HG03558 (cell line): ENCODE results near the gene YBX2.

Experiments used
- ATAC-seq: cut with Tn5 transposase; IDR thresholded peaks from one replicate; pipeline ENCODE4 v1.9.1; 2021; ENCODE audit warnings: moderate number of reproducible peaks; ENCODE audit not compliant: unreplicated experiment; ENCODE audit errors: extremely low read depth

Gene YBX2

GRCh38 chr17:7323731-7324437, 29.4 kb upstream of the YBX2 start:
- ATAC-seq = no peak

DNA sequence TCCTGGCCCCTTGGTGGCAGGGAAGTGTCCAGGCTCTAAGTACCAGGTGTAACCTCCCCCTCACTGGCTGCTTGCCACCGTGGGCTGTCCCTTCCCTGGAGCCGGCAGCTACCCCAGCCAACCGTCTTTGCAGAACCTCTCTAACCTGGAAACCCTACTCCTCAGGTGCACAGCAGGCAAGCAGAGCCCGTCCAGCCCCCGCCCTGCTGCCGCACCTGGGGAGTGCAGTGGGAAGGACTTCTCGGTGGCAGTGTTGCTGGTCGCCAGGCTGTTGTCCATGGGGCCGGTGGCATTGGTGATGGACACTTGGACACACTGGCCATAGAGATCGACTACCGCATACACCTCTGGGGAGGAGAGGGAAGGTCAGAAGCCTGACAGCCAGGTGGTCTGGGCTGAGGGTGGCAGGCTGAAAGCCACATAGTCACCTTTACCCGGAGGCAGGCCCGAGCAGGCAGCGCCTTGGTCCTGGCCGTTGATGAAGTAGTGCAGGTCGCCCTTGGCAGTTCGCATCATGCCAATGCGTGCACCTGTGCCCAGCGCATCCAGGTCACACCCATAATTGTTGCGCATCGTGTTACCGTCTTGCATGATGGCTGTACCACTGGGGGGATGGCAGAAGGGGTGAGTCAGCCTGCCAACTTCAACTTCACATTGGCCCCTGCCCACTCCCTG, 28.2 kb upstream of the YBX2 start:
- ATAC-seq = no peak

GRCh38 chr17:7321466-7321865, 27.0 kb upstream of the YBX2 start:
- no peak for ATAC-seq

GRCh38 chr17:7318121-7318860, 23.9 kb upstream of the YBX2 start:
- no peak for ATAC-seq

DNA sequence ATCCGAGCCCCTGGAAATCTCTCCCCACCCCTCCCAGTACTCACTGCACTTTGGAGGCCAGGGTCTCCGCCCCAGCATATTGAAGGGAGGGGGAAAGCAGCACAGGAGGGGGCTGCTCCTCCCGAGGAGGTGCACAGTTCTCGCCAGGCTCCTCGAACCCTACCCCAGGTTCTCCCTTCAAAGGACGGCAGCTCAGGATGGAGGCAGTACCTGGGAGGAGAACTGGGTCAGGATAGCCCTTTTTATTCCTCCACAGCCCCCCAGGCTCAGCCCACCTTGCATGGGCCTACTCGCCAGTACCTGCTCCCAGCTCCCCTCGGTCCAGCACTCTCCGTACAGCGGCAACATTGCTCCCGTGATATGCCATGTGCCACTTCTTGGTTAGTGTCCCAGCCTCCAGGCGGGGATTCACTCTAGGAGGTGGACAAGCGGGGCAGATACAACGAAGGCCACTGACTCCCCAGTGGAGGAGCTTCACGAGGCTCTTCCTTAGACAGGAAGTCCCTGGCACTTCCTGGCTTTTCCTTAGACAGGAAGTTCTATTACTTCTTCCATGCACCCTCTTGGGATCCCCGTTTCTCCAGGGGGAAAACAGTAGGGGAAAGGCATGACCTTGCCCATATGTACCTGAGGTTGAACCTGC, 22.8 kb upstream of the YBX2 start:
- no peak for ATAC-seq

DNA sequence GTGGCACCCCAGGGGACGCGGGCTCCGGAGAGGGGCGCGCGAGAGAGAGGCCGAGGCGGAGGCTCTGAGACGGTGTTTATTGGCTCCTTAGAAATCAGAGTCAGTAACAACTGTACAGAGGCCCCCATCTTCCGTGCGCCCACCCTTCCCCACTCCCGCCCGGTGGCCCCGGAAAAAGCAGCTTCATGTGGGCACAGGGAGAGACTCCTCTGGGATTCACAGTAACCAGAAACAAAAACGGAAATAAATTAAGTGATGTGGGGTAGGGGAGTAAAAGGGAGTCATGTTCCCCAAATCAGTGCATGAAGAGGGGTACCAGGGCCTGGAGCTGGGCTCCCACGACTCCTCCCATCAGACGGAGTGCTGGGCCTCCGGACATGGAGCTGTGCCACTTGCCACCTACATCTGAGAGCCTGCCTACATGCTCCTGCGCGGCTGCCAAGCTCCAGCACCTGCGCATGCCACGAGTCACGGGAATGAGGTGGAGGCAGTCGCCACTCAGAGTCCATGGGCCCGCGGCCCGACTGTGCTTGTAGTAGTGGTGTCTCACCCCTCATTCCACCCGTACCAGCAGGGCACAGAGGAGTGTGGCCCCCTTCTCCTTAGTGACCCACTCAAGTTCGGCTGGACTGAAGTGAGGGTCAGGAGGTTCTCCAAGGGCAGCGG, 21.3 kb upstream of the YBX2 start:
- ATAC-seq = no peak

GRCh38 chr17:7314719-7315569, 20.5 kb upstream of the YBX2 start, which contains the start of gene GPS2:
GPS2 (minus strand) TSS chr17:7315360; CDS start chr17:7315052, 308 bp downstream.
- no peak for ATAC-seq

GRCh38 chr17:7313890-7314718, 19.7 kb upstream of the YBX2 start:
- ATAC-seq = no peak

DNA sequence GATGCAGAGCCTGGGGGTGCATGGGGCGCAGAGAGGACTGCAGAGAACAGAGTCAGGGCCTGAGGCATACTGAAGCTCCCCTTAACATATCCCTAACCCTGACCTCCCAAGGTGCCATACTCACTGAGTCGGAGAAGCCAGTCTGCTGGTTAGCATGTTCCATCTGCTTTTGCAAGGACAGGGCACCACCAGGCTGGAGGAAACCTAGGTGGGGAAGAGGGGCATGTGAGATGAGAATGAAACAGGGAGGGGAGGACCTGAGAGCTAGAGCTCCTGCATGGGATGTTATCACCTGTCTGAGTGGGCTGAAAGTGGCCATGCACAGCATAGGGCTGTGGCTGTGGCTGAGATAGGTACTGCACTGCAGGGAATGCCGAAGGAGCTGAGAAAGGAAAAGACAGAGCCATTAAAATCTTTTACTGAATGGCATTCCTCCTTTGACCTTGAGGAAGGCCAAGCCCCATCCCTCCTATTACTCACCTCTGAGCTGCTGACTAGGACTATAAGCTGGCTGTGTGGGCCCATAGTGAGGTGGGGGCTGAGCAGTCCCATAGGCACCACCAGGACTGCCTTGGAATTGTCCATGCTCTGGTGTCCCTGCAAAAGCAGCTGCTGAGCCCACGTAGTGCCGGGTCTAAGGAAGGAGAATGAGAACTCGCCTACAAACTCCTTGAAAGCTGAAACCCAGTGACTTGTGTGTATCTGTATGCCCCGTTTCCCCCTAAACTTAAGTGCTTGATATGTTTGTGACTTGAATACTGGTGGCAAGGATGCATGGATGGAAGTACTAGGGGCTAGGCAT, 18.9 kb upstream of the YBX2 start:
- ATAC-seq = no peak

GRCh38 chr17:7312432-7313087, 18.1 kb upstream of the YBX2 start:
- no peak for ATAC-seq

- no peak for ATAC-seq
These were observed 16.8 kb upstream of the YBX2 start for GRCh38 chr17:7311110-7311705.

DNA sequence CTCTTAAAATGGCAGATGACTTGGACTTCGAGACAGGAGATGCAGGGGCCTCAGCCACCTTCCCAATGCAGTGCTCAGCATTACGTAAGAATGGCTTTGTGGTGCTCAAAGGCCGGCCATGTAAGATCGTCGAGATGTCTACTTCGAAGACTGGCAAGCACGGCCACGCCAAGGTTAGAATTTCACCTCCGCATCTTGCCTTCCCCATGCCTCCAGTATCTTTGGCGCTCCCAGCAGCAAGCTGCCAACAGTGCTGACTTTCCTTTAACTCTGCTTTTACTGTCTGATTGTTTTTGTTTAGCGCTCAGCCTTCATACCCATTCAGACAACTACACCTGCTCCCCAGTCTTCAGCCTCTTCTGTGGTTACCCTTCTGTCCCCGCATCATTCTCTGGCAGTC, 15.2 kb upstream of the YBX2 start:
- ATAC-seq = no peak

DNA sequence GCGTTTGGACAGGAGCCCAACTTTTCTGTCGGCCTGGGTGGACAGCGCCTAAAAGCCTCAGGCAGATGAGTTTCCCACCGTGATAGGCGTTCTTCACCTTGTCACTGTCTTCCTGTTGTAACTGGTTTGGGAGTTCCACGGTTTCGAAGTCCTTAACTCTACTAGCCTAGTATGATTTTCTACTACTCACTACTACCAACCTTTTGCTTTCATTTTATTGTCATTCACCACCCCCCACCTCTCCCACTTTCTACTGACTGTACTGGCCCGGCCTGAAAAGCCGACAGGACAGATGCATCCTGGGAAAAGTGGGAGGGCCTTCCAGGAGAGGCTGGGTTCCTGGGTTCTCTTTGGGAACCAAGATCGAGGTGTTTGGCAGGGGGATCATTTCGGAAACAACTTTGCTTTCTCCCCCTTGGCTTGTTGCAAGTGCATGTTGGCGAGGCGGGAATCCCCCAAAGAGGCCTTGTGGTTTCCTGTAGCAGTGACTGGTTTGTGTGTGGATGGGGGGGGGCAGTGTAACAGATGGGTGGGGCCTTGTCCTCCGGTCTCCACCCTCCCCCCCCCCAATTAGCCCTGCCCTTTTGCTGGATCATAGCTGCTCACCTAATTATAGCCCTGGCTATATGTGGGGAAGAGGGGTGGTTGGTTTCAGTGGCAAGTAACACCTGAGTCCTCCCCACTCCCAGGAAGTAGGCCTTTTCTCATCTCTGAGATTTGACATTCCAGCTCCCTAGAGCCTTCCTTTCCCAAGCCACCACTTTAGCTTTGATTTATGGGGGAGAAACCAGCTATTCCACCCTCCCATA, 14.4 kb upstream of the YBX2 start:
- no peak for ATAC-seq

DNA sequence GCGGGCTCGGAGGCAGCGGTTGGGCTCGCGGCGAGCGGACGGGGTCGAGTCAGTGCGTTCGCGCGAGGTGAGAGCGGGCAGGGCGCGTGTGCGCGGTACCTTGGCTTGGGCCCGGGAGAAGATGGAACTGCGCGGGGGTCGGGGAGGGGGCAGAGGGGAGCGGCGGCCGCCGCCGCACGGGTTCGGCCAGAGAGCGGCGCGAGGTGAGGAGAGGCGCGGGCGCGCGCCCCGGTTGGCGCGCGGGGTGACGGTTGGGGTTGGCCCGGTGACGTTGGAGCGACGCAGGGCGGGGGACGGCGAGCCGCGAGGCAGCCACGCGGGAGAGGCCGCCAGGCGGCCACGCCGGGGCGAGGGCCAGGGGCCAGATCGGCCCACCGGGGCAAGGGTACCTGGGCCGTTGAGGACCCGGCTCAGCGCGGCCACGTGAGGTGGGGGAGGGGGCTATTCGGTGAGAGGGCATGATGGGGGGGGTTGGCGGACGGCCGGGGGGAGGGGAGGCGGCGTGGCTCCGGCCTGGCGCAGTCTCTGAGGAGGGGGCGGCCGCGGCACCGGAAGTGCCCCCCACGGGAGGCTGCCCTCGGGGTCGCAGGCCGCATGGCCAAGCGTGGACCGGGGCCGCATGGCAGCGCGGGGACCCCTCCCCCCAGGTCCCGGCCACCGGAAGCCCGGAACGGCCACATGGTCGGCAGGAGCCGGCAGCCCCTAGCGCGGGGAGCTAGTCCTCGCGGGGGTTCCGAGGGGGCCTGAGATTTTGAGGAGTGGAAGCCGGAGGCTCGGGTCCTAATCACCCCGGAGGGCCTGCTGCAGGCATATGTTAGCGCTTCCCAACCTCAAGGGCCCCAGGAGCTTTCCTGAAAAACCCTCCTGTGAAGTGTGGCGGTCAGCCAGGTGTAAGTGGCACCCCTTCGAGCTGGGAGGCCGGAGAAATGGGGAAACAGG, 13.5 kb upstream of the YBX2 start:
- ATAC-seq = no peak
